Osteoblast (primary cell): ENCODE measurements around the gene GABRG3. TPM values are rescaled to one million over a fixed set of nuclear protein-coding genes. Genes with fewer than 3 reads are reported as not detected.

ENCODE experiments used
- DNase-seq: peaks from one replicate; pipeline ENCODE4 v3.0.0; 2011; ENCODE audit warnings: low spot score, mixed read lengths; ENCODE audit not compliant: insufficient read length; ENCODE audit errors: missing footprints
- H2AFZ ChIP-seq: 2 replicates; pipeline ENCODE4 v1.6.0; 2011; ENCODE audit warnings: mild to moderate bottlenecking, low read length
- H3K27ac ChIP-seq: 2 replicates; pipeline ENCODE4 v1.5.1; 2011; ENCODE audit warnings: mild to moderate bottlenecking, low read depth, low read length, moderate library complexity
- H3K27me3 ChIP-seq: 2 replicates; pipeline ENCODE4 v1.6.0; 2012; ENCODE audit warnings: mild to moderate bottlenecking, control low read depth, inconsistent platforms, low read length, moderate library complexity; ENCODE audit not compliant: insufficient read depth
- H3K36me3 ChIP-seq: 2 replicates; pipeline ENCODE4 v1.5.1; 2011; ENCODE audit warnings: mild to moderate bottlenecking, low read length, control low read depth, moderate library complexity; ENCODE audit not compliant: insufficient read depth
- H3K4me1 ChIP-seq: 2 replicates; pipeline ENCODE4 v1.5.1; 2011; ENCODE audit warnings: mild to moderate bottlenecking, low read length, control low read depth, moderate library complexity; ENCODE audit not compliant: insufficient read depth
- H3K4me2 ChIP-seq: 2 replicates; pipeline ENCODE4 v1.6.0; 2011; ENCODE audit warnings: mild to moderate bottlenecking, low read length; ENCODE audit not compliant: insufficient read depth
- H3K4me3 ChIP-seq: fragments of 200-600 bp; sonication (generic); 3 replicates; pipeline ENCODE4 v1.5.1; 2012; ENCODE audit warnings: mild to moderate bottlenecking, low read length, inconsistent platforms; ENCODE audit not compliant: insufficient read depth
- H3K79me2 ChIP-seq: 2 replicates; pipeline ENCODE4 v1.6.0; 2012; ENCODE audit warnings: mild to moderate bottlenecking, low read length, control low read depth, inconsistent platforms; ENCODE audit not compliant: insufficient read depth
- H3K9me3 ChIP-seq: 2 replicates; pipeline ENCODE4 v1.5.1; 2011; ENCODE audit warnings: low read depth, low read length, control low read depth
- H4K20me1 ChIP-seq: 2 replicates; pipeline ENCODE4 v1.6.0; 2012; ENCODE audit warnings: mild to moderate bottlenecking, low read length, control low read depth; ENCODE audit not compliant: insufficient read depth
- total RNA-seq: library from RNA; depleted of rRNA; stranded (reverse); fragments of >200 nt; gene quantifications from 2 replicates; pipeline ENCODE4 v1.2.3, GENCODE V29; 2012
- TF ChIP-seq, protein P1 (sequence below): IDR thresholded peaks from 2 replicates; pipeline ENCODE4 v1.5.1; 2011; ENCODE audit warnings: mild to moderate bottlenecking, low read depth, low read length, moderate library complexity; ENCODE audit errors: extremely low read depth

Gene GABRG3
- total RNA-seq, 1 donor = not detected

DNA sequence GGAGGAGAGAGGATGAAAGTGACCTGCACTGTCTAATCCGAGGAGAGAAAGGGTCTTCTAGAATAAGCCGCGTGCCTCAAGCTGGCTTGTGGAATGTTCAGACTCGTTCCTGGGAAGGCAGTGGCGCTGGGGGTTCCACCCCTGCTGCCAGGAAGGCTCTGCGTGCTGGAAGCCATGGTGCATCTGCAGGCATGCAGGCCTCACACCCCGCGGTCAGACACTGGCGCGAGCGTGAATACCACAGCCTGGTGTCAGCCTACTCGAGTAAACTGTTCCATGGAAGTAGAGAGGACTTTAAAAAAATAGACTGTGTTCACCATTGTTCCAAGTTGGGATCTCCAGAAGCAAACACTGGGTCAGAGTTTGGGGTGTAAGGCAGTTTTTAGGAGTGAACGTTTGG is 25.9 kb upstream of the GABRG3 start:
- H2AFZ ChIP-seq = no peak overlapping the region
- no peak overlapping the region for H3K4me2 ChIP-seq
- no peak overlapping the region for H3K4me3 ChIP-seq
- no peaks in the 10 kb centered on the region for H3K79me2 ChIP-seq
- no peaks in the 10 kb centered on the region for H3K27me3 ChIP-seq
- DNase-seq = no peak
- TF ChIP-seq, protein P1, sequence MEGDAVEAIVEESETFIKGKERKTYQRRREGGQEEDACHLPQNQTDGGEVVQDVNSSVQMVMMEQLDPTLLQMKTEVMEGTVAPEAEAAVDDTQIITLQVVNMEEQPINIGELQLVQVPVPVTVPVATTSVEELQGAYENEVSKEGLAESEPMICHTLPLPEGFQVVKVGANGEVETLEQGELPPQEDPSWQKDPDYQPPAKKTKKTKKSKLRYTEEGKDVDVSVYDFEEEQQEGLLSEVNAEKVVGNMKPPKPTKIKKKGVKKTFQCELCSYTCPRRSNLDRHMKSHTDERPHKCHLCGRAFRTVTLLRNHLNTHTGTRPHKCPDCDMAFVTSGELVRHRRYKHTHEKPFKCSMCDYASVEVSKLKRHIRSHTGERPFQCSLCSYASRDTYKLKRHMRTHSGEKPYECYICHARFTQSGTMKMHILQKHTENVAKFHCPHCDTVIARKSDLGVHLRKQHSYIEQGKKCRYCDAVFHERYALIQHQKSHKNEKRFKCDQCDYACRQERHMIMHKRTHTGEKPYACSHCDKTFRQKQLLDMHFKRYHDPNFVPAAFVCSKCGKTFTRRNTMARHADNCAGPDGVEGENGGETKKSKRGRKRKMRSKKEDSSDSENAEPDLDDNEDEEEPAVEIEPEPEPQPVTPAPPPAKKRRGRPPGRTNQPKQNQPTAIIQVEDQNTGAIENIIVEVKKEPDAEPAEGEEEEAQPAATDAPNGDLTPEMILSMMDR = no peak
- no peaks in the 10 kb centered on the region for H3K4me1 ChIP-seq
- no peaks in the 10 kb centered on the region for H3K9me3 ChIP-seq
- H3K27ac ChIP-seq = no peak overlapping the region
- no peaks in the 10 kb centered on the region for H3K36me3 ChIP-seq
- H4K20me1 ChIP-seq = no peaks in the 10 kb centered on the region

DNA sequence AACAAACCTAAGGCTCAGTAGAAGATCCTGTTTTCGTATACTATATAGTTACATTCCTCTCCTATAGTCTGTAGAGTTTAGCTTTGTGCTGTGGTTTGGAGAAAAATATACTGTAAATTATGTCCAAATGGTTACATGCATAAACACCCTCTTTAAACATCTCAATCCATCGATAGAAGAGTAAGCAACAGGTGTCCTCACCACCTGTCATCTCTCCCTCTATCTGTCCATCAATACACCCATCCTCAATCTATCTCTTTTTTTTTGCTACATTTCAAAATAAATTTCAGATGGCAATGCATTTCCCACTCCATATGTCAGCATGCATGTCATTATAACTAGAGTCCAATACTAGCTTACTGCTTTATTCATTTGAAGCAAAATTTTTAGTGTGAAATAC is 21.0 kb upstream of the GABRG3 start:
- Histone ChIP-seq H3K79me2 (no peaks in the 10 kb centered on the region), H3K4me1 (no peaks in the 10 kb centered on the region), H2AFZ (no peak overlapping the region), H3K9me3 (no peaks in the 10 kb centered on the region), H3K36me3 (no peaks in the 10 kb centered on the region), H3K4me3 (no peak overlapping the region), H4K20me1 (no peaks in the 10 kb centered on the region), H3K27me3 (no peaks in the 10 kb centered on the region), H3K4me2 (no peak overlapping the region), H3K27ac (no peak overlapping the region)
- TF ChIP-seq, protein P1 = no peak
- no peak for DNase-seq

DNA sequence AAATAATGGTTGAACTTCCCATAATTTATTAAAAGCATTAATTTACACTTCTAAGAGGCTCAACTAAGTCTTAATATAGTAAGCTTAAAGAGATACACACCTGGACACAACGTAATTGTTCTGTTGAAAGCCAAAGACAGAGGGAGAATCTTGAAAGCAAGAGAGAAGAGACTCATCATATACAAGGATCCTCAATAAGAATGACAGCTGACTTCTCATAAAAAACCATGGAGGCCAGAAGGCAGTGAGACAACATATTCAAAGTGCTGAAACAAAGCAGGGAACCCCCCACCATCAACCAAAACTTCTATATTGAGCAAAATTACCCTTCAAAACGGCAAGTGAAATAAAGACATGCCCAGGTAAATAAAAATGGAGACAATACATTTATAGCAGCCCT is 16.6 kb upstream of the GABRG3 start:
- Histone ChIP-seq H3K36me3 (no peaks in the 10 kb centered on the region), H3K9me3 (no peaks in the 10 kb centered on the region), H3K4me2 (no peak overlapping the region), H3K27me3 (no peaks in the 10 kb centered on the region), H3K27ac (no peak overlapping the region), H3K4me1 (no peaks in the 10 kb centered on the region), H4K20me1 (no peaks in the 10 kb centered on the region), H3K4me3 (no peak overlapping the region), H2AFZ (no peak overlapping the region), H3K79me2 (no peaks in the 10 kb centered on the region)
- TF ChIP-seq, protein P1 = no peak
- no peak for DNase-seq

DNA sequence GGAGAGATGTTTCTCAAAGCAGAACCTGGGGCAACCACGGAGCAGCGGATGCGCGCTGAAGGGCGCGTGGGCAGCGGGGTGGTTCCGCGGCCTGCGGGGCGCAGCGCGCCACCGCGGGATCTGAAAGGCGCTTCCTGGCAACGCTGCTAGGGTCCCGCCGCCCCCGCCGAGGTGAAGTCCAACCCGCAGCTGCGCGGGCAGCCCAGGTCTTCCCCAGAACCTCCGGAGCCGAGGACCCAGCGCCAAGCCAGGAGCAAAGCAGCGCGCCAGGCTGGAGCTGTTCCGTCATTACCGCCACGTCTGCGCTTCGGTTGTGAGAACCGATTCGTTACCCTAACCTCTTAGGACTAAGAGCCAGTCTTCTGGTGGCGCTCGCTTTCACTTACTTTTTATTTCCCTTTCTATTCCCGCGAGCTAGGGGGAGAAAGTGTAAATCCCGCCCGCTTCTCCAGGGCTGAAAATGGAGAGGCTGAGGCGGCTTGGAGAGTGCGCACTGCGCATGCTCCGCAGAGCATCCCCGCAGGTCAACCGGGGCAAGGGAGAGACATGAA is 3.2 kb upstream of the GABRG3 start:
- Histone ChIP-seq H3K4me3 (no peak overlapping the region), H3K4me2 (no peak overlapping the region), H3K9me3 (no peaks in the 10 kb centered on the region), H3K79me2 (no peaks in the 10 kb centered on the region), H3K4me1 (no peaks in the 10 kb centered on the region), H4K20me1 (no peaks in the 10 kb centered on the region), H3K36me3 (no peaks in the 10 kb centered on the region), H3K27me3 (no peaks in the 10 kb centered on the region), H2AFZ (no peak overlapping the region), H3K27ac (no peak overlapping the region)
- TF ChIP-seq, protein P1 = no peak
- no peak for DNase-seq
